Right forelimb (tissue), 1 donor: ENCODE measurements around the gene SLC16A1.
A peak's percentile ranks its signal among the peaks of the same experiment; 100 is the strongest.
"Not testable (repeated sequence)": the region's sequence is repeated elsewhere in the genome, so short reads cannot be mapped to it uniquely, and the experiment has no call there.

Source experiments
- DNase-seq: peaks from one replicate; pipeline ENCODE4 v3.0.0-alpha.2; 2018

Gene SLC16A1, protein sequence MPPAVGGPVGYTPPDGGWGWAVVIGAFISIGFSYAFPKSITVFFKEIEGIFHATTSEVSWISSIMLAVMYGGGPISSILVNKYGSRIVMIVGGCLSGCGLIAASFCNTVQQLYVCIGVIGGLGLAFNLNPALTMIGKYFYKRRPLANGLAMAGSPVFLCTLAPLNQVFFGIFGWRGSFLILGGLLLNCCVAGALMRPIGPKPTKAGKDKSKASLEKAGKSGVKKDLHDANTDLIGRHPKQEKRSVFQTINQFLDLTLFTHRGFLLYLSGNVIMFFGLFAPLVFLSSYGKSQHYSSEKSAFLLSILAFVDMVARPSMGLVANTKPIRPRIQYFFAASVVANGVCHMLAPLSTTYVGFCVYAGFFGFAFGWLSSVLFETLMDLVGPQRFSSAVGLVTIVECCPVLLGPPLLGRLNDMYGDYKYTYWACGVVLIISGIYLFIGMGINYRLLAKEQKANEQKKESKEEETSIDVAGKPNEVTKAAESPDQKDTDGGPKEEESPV

DNA sequence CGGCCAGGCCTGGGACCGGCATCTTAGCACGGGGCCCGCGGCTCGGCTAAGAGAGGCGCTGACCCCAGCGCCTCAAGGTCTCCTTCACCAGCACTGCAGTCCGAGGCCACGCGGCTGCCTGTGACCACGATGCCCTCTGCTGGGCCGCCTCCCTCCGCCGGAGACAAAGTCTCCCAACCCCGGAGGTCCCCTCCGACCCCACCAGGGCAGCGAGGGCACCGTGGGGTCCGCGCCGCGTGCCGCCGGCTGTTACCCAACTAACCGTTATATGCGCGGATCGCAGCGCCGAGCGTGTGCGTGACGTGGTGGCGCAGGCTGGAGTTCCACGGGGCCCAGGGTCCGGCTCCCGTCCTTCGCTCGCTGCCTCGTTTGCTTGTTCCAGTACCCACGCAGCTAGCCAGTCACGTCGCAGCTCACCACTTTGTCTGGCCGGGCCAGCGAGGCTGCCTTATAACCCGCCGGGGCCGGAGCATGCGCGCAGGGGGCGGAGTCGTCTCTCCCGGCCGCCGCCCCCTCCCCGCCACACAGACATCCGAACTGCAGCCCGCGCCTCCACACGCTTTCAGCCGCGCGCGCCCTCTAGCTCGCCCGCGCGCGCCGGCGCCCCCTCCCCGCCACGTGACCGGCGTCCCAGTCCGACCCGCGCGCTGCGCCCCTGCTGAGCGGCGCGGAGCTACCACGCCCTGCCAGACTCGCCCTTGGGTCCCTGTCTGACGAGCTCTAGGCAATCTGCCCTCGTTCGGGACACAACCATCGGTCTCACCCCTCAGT lies at the start of gene SLC16A1:
SLC16A1 (minus strand) TSS at position 424 of the 771 bp plus-strand sequence. CDS start 26,888 bp downstream, outside the sequence.
- DNase-seq, result peak; percentile 95

- DNase-seq, result no peak
Observed at GRCh38 chr1:113003751-113004690, 48.0 kb upstream of the SLC16A1 start.

DNA sequence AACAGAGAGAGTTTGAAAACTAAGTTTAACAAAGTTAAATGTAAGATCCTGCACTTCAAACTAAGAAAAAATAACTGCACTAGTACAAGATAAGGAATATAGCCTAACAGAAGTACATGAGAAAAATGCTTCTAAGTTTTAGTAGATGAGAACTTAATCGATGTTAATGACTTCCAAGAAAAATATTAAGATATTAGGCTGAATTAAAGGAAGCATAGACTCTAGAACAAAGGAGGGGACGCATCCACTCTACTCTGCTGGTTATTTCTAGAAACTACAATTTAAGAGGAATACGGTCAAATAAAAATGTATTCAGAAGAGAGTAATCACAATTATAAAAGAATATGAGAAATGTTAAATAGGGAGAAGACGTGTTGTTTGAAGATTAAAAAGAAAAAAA lies 46.3 kb upstream of the SLC16A1 start:
- no peak for DNase-seq

- DNase-seq, result no peak
Observed at GRCh38 chr1:112998592-112999235, 42.7 kb upstream of the SLC16A1 start.

GRCh38 chr1:112997781-112998180 lies 41.8 kb upstream of the SLC16A1 start:
- DNase-seq, result no peak

GRCh38 chr1:112995890-112996289 lies 39.9 kb upstream of the SLC16A1 start:
- no peak for DNase-seq

GRCh38 chr1:112995021-112995420 lies 39.0 kb upstream of the SLC16A1 start:
- not testable (repeated sequence) for DNase-seq

- no peak for DNase-seq
Observed at GRCh38 chr1:112992780-112993179, 36.8 kb upstream of the SLC16A1 start.

- no peak for DNase-seq
Observed at GRCh38 chr1:112991402-112992120, 35.6 kb upstream of the SLC16A1 start.

- no peak for DNase-seq
Observed at GRCh38 chr1:112990271-112990670, 34.3 kb upstream of the SLC16A1 start.

DNA sequence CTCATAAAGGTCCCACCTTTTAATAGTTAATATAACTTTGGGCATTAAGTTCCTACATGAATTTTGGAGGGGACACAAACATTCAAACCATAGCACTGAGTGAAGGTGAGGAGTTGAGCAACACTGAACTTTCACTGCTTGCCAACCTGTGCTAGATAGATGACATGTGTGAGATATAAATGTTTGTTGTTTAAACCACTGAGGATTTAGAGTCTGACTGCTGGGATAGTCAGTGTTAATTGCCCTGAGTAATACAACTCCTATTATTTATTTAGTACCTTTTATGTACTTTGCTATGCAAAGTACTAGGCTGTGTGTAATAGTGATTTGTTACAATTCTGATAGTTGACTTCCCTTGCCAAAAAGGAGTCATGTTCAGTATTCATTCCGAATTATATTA lies 32.4 kb upstream of the SLC16A1 start:
- DNase-seq, result no peak

DNA sequence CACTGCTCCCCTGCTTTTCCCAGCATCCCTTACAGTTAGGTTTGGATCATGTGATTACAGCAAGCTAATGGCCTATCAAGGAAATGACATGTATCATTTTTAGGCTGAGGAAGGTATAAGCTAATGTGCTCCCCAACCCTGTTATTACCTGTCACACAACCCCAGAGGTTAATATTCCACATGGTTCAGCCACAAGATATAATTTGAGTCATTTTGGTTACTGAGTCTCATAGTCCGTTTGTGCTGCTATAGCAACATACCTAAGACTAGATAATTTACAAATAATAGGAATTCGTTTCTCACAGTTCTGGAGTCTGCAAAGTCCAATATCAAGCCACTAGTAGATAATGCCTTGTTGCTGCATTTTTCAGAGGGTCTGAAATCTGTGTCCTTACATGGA lies 29.1 kb upstream of the SLC16A1 start:
- DNase-seq, result no peak

DNA sequence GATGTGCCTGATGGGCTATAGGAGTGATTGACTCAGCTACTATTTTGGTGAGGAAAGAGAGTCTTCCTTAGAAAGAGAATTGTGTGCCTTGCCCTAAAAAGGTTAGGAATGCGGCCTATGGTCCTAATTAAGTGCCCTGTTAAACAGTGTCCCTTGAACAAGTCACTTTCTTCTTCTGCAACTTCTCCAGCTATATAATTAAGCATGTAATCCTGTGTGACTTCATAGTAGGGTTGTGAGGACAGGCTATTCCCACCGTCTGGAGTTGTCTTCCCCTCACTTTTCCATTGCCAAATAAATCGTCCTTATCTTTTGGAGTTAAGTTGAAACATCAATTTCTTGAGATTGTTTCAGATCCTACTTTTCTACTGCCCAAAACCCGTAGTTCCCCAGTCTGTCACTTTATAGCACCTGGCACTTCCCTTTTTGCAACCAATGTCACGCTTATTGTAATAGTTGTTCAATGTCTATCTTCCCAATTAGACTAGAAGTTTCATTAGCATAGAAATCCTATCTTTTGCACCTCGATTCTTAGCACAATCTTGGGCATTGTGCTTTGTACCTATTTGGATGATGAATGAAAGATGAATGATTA lies 27.6 kb upstream of the SLC16A1 start:
- no peak for DNase-seq

- no peak for DNase-seq
Observed at GRCh38 chr1:112982853-112983536, 27.0 kb upstream of the SLC16A1 start.

- DNase-seq, result no peak
Observed at GRCh38 chr1:112982328-112982727, 26.3 kb upstream of the SLC16A1 start.

DNA sequence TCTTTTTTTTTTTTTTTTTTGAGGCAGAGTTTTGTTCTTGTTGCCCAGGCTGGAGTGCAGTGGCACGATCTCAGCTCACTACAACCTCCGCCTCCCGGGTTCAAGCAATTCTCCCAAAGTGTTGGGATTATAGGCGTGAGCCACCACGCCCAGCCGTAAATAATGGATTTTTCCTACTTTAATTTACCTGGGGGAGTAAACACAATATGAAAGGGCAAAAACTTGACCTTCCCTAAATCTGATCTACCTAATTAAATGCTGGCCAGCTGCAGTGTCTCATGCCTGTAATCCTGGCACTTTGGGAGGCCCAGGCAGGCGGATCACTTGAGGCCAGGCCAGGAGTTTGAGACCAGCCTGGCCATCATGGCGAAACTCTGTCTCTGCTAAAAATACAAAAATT lies 25.8 kb upstream of the SLC16A1 start:
- DNase-seq, result not testable (repeated sequence)

DNA sequence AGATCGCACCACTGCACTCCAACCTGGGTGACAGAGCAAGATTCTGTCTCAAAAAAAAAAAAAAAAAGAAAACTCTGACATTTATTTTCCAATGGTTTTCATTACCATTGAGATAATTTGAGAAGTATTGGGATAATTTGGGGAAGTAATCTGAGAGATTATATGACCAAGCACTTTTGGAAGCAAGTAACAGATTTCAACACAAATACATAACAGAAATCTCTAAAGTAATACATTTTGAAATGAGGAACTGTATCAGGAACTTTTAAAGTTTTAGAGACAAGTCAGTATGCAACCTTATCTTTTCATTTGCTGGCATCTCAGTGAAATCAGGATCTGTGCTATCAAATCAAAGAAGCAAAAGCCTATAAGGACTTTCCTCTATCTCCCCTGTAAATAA lies 25.4 kb upstream of the SLC16A1 start:
- DNase-seq, result no peak

- DNase-seq, result no peak
Observed at GRCh38 chr1:112975336-112975735, 19.3 kb upstream of the SLC16A1 start.

GRCh38 chr1:112974646-112975045 lies 18.6 kb upstream of the SLC16A1 start:
- DNase-seq, result no peak

DNA sequence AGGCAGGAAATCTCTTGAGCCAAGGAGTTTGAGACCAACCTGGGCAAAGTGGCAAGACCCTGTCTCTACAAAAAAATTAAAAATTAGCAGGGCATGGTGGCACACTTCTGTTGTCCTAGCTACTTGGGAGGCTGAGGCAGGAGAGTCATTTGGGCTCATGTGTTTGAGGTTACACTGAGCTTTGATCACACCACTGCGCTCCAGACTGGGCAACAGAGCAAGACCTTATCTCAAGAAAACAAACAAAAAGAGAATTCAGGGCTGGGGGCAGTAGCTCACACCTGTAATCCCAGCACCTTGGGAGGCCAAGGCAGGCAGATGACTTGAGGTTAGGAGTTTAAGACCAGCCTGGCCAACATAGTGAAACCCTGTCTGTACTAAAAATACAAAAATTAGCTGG lies 17.8 kb upstream of the SLC16A1 start:
- no peak for DNase-seq
